ENCODE data around the gene SLC39A3.

DNA sequence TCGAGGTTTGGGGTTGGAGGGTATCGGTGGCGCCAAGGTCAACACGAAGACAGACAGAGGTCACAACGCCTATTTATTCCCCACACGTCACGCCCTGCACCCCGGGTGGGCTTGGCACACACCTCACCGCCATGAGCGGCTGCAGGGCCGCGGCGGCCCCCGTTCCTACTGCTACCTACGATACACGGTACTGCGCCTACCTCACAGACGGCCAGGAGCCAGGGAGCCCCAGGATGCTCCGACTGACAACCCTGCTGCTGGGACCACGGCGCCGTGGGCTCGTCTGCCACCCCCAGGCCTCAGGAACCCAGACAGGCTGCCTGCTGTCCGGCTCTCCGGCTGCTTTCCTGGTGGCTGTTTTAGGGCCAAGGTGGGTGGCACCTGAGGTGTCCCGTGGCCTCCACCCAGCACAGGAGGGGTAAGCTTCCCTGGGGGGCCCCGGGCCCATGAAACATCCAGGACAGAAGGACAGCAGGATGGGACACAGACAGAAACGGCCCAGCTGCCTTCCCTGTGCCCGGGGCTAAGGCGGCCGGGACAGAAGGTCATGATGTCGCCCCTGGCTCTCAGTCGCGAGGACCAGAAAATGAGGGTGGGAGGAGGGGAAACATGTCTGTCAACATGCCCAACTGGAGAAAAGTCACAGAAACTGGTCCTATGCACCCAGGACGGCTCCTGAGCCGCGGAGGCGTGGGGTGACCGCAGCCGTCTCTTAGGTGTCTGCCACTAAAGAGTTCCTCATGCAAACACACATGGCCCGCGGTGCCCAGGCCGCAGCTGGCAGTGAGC lies 15.0 kb upstream of the SLC39A3 start:
- TF ChIP-seq POLR2AphosphoS5 (IDR thresholded peaks at IDR 0.05; ENCODE audit: borderline replicate concordance, low read depth, low read length) = no peak
- no peak for TF ChIP-seq EZH2 (IDR thresholded peaks at IDR 0.05)
- no peak for TF ChIP-seq FOXP2 (optimal IDR thresholded peaks at IDR 0.05; ENCODE audit: control extremely low read depth, extremely low read length, insufficient read depth)

Measured in SK-N-MC (cell line).